Ecto neural progenitor cell (in vitro differentiated cells): ENCODE results near the gene CDHR3.

ENCODE experiments used
- DNase-seq: peaks from one replicate; pipeline ENCODE4 v3.0.0-alpha.2; 2018; ENCODE audit warnings: low spot score

Gene CDHR3

DNA sequence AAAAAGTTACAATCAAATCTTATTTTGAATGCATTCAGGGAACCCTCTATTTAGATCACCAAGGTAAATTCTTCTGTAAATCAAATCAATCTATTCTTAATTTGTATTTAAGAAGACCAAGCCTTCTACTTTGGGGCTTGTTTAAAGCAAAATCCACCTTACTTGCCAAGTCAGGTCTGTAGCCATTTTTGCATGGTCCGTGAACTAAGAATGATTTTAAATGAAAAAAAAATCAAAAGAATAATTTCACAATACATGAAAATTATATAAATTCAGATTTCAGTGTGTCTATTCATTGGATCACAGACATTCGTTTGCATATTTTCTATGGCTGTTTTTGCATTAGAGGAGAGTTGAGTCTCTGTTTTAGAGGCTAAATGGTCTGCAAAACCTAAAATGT lies 89.6 kb downstream of the CDHR3 start:
- DNase-seq = no peak

GRCh38 chr7:106053109-106053508 lies 90.0 kb downstream of the CDHR3 start:
- DNase-seq = no peak

DNA sequence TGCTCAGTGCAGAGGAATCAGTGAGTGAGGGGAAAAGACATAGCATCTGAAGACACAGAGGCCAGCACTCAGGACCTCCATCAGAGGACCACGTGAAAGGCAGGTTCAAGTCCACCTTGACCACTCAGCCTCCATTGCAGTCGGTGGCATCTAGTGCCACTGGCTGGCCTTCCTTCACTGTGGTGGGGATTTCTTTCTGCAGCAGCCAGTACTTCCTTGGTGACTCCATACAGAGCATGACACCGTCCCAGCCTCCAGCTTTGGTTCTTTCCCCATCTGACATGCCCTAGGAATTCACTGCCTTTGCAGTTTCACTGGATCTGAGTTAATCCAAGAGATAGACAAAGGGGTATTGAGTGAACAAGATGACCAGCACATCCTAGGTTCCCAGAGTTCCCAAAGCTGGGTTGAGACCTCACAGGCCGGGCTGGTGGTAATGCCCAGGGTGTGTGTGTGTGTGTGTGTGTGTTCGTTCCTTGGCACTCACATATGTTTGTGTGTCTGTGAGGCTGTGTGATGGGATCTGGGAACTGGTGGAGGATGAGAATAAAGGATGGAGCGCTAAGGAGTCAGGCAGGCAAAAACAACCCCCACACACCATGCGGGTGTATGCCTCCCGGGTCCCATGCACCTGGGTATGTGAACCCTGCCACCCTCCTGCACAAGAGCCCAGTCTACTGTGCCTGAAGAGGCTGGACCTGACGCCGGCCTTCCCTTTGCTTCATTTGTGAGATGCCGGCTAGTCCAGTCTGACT lies 91.3 kb downstream of the CDHR3 start:
- DNase-seq = no peak

DNA sequence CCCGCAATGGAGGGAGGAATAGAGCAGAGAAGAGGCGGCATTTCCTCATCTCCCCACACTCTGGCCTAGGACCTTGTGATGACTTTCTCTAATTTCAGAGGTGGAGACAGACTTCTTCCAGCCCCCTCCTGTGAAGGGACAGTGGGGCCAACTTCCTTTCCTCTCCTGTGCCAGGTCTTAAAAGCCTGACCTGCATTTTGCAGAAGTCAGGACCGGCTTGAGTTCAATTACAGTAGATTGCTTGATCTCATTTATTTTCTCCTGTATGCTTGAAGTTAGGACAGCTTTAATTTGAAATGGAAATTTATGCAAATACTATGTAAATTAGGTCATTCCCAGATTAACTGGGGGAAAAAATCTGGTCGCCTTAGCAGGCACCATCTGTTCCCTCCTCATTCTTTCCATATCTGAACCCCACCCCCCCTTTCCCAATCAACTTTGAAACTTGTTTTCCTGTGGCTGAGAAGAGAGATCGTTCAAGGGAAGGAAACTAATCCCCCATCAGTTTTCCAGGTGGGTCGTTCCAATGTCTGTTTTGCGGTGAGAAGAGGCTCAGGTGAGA lies 92.0 kb downstream of the CDHR3 start:
- DNase-seq = no peak

- DNase-seq = peak; percentile 74
Observed at GRCh38 chr7:106056513-106057203, 93.6 kb downstream of the CDHR3 start.

- DNase-seq = no peak
Observed at GRCh38 chr7:106057204-106057961, 94.3 kb downstream of the CDHR3 start.

DNA sequence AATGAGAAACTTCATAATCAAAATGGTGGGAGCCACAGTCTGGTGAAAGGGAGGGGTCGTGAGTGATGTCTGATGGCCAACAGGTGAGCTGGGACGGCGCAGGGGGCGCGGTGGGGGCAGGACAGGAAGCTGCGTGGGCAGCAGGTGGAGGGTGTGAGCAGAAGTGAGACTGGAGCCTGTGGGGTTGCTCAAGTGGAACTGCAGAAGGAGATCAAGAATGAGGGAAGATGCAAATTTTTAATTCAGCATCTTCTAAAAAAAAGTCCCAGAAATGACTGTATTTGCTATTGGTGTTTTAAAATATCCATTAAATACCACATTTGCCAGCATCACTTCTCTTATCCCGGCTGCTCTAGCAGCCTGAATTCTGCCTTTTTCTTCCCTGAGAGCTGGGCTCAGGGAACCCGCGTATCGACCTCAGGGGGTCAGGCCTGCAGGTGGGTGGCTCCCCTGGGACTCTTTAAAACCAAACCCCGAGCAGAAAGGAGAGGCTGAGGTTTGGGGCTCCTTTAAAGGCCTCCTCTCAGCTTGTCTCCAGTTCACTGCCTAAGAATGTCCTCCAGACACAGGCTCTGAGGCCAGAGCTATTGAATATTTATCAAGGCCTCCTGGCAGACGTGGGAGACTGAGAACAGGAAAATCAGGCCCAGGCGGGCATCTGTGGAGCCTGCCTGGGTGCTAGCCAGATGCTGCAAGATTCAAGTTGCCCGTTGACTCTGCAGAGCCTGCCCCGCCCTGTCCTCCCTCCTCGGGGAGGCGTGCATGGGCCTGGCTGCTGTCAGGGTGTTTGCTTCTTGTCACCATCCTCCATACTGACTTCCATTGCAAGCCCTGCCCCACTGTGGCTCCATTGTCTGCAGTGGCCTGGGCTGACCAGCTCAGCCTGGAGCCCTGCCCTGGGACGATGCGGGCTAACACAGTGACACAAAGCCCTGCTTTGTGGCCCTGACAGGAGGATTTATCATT lies 95.2 kb downstream of the CDHR3 start:
- peak; percentile 69 for DNase-seq

DNA sequence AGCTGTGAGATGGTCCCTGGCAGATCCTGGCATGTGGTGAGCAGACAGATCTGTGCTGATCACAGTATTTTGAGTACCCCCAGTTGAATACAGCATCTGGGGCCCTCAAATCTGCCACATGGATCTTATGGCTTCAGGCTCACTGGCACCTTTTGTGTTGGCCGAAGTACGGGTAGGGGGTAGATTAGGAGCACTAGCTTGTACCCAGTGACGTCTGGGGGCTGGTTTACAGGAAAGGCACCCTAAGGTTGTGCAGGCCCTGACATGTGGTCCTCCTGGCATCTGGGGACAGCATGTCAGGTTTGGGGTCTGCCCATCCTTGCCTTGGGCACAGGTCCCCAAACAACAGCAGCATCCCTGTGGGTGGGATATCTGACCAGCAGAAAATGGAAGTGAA lies 95.9 kb downstream of the CDHR3 start:
- DNase-seq = no peak

- no peak for DNase-seq
Observed at GRCh38 chr7:106059556-106059955, 96.5 kb downstream of the CDHR3 start.

GRCh38 chr7:106060394-106060920 lies 97.4 kb downstream of the CDHR3 start:
- no peak for DNase-seq

DNA sequence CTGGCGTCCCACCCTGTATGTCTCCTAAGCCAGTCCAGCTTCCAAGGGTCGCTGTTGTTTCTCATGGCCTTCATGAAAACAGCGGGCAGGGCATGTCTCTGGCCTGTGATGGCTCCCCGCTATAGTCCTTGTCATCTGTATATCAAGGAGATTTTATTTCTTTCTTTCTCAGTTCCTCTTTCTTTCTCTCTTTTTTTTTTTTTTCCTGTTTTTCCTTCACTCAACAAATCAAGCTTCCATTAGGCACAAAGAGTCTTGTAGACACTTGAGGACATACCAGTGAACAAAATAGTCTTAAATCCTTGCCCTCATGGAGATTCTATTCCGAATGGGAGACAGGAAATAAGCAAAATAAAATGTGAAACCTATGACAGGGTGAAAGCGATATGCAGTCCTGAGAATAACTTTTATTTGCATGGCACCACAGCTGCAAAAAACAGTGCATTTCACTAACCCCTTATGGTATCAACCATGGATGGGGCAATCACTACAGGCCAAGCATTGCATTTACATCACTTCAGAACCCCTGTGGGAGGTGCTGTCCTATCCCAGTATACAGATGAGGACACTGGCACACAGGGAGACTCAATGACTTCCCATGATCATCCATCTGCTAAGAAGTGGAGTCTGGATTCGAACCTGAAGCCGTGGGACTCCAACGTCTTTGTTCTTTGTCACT lies 98.4 kb downstream of the CDHR3 start:
- DNase-seq = no peak

- peak; percentile 28 for DNase-seq
Observed at GRCh38 chr7:106062006-106062405, 98.9 kb downstream of the CDHR3 start.

DNA sequence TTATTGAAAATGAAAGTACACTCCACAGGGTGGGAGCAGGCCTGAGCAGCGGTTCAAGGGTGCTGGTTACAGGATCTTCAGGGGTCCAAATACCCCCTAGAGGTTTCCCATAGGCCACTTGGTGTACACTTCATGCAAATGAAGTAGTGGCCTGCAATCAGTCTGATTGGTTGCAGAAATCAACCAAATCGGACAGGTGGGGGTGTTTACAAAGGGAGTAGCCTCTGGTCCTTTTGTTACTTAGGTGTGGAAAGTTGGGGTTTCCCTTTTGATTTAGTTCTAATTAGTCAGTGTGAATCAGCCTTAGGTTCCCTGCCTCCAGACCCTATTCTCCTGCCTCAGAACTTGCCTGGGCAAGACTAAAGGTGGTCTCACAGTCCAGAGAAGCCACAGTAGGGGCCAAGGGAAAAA lies 99.5 kb downstream of the CDHR3 start:
- peak; percentile 26 for DNase-seq

GRCh38 chr7:106063024-106063423 lies 100.0 kb downstream of the CDHR3 start:
- DNase-seq = no peak

- DNase-seq = no peak
Observed at GRCh38 chr7:106063692-106064091, 100.6 kb downstream of the CDHR3 start.

DNA sequence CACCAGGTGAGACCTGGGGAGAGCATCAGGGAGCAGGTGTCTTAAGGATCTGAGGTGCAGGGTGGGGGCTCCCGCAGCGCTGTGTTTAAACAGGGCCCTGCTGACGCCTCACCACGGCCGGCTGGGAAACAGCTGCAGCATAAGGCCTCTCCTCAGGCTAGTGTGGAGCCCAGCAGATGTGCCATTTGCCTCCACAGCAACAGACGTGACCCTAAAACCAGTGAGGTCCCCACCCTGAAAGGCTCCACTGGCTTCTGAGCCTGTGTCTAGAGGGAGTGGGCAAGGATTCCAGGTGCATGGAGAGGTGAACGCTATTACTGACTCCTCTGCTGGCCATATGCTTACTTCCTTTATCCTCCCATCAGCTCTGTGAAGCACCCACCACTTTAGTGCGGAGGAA lies 101.3 kb downstream of the CDHR3 start:
- no peak for DNase-seq

GRCh38 chr7:106064771-106065574 lies 101.9 kb downstream of the CDHR3 start:
- DNase-seq = no peak

- DNase-seq = peak; percentile 50
Observed at GRCh38 chr7:106065575-106066500, 102.8 kb downstream of the CDHR3 start.

GRCh38 chr7:106067678-106068077 lies 104.6 kb downstream of the CDHR3 start:
- no peak for DNase-seq
